GM19455 (cell line): ENCODE measurements around the gene ZFPM1.

Experiments used
- ATAC-seq: cut with Tn5 transposase; IDR thresholded peaks from one replicate; pipeline ENCODE4 v1.9.1; 2021; ENCODE audit not compliant: unreplicated experiment

ZFPM1 gene

DNA sequence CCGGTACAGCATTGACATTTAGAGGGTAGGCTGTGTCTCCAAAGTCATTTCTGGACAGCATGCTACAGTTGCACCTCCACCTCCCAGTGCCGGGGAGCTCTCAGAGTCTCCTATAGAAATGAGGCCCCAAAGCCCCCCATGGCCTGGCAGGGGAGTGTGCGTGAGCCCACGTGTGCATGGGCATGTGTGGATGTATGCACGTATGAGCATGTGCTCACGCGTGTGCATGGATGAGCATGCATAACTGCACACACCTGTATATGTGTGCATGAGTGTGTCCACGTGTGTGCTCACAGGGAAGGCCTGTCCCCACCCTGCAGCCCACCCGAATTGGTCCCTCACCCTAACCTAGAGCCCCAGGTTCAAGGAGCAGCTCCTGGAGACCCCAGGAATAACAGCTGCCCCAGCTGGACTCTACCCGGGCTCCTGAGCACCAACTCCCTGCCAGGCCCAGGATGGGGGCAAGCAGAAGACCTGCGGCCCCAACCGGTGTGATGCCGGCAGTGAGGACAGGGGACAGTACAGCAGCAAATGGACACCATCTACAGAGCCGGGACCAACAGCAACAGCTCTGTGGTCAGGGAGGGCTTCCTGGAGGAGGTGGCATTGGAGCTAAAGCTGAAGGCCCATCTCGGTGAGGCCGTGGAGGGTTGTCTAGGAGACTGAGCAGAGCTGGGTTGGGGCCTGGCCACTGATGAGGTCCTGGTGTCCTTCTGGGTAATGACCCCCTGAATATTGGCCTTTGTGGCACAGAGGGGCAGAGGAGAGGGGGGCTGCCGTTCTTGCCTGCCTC lies 35.2 kb upstream of the ZFPM1 start:
- no peak for ATAC-seq

- ATAC-seq: no peak
Observed at GRCh38 chr16:88418869-88419268, 34.2 kb upstream of the ZFPM1 start.

- ATAC-seq: no peak
Observed at GRCh38 chr16:88419790-88420189, 33.3 kb upstream of the ZFPM1 start.

DNA sequence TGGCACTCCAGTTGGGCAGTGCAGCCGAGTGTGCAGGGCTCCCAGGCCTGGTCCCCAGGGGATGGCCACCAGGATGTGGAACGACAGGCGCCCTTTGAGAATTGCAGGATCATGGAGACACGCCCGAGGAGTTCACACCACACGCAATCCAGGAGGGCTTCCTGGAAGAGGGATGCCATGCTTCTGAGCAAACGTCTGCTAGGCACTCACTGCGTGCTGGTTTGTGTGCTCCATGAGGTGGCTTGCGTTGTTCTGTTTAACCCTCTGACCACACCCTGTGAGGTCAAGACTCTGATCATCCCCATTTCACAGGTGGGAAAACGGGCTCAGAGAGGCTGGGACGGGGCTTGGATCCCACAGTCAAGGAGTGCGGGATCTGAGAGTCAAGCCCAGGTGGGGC lies 32.6 kb upstream of the ZFPM1 start:
- no peak for ATAC-seq

- no peak for ATAC-seq
Observed at GRCh38 chr16:88421301-88421700, 31.8 kb upstream of the ZFPM1 start.

DNA sequence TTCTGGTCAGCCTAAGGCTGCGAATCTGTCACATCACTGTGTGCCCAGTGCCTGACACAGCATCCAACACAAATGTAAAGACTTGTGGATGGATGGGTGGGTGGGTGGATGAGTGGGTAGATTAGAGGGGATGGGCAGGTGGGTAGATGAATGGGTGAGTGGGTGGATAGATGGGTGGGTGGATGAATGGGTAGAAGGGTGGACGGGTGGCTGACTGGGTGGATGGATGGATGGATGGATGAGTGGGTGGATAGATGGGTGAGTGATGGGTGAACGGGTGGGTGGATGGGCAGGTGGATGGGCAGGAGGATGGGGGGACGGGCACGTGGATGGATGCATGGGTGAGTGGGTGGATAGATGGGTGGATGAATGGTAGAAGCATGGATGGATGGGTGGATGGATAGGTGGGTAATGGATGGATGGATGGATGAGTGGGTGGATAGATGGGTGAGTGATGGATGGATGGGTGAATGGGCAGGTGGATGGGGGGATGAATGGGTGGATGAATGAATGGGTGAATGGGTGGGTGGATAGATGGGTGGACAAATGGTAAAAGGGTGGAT lies 31.1 kb upstream of the ZFPM1 start:
- no peak for ATAC-seq

DNA sequence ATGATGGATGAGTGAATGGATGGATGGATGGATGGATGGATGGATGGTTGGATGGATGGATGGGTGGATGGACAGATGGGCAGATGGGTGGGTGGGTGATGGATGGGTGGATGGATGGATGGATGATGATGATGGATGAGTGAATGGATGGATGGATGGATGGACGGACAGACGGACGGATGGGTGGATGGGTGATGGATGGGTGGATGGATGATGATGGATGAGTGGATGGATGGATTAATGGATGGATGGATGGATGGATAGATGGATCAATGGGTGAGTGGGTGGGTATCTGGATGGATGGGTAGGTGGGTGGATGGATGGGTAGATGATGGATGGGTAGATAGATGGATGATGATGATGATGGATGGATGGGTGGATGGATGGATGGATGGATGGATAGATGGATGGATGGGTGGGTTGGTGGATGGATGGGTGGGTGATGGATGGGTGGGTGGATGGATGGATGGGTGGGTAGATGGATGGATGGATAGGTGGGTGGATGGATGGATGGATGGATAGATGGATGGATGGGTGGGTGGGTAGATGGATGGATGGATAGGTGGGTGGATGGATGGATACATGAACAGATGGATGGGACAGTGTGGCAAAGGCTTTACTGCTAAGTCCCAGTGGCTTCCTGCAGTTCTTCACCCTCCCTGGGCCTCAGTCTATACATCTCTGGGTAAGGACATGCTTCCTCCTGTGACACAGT lies 30.2 kb upstream of the ZFPM1 start:
- ATAC-seq: no peak

GRCh38 chr16:88423448-88423850 lies 29.6 kb upstream of the ZFPM1 start:
- no peak for ATAC-seq

- ATAC-seq: no peak
Observed at GRCh38 chr16:88424587-88425235, 28.4 kb upstream of the ZFPM1 start.

GRCh38 chr16:88426018-88426417 lies 27.1 kb upstream of the ZFPM1 start:
- no peak for ATAC-seq

DNA sequence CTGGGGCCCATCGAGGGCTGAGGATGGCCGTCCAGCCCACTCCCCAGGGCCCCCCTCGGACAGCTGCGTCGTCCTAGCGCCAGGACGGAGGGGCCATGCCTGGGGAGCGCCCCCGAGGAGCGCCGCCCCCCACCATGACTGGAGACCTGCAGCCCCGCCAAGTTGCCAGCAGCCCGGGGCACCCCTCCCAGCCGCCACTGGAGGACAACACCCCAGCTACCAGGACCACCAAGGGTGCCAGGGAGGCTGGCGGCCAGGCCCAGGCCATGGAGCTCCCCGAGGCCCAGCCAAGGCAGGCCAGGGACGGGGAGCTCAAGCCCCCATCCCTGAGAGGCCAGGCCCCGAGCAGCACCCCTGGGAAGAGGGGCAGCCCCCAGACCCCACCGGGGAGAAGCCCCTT lies 25.7 kb upstream of the ZFPM1 start:
- ATAC-seq: no peak

DNA sequence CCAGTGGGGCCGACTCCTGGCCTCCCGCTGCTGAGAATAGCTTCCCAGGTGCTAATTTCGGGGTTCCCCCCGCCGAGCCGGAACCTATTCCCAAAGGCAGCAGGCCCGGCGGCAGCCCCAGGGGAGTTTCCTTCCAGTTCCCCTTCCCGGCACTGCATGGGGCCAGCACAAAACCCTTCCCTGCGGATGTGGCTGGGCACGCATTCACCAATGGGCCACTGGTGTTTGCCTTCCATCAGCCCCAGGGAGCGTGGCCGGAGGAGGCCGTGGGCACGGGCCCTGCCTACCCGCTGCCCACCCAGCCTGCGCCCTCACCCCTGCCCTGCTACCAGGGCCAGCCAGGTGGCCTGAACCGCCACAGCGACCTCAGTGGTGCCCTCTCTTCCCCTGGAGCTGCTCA lies 24.9 kb upstream of the ZFPM1 start:
- ATAC-seq: no peak

DNA sequence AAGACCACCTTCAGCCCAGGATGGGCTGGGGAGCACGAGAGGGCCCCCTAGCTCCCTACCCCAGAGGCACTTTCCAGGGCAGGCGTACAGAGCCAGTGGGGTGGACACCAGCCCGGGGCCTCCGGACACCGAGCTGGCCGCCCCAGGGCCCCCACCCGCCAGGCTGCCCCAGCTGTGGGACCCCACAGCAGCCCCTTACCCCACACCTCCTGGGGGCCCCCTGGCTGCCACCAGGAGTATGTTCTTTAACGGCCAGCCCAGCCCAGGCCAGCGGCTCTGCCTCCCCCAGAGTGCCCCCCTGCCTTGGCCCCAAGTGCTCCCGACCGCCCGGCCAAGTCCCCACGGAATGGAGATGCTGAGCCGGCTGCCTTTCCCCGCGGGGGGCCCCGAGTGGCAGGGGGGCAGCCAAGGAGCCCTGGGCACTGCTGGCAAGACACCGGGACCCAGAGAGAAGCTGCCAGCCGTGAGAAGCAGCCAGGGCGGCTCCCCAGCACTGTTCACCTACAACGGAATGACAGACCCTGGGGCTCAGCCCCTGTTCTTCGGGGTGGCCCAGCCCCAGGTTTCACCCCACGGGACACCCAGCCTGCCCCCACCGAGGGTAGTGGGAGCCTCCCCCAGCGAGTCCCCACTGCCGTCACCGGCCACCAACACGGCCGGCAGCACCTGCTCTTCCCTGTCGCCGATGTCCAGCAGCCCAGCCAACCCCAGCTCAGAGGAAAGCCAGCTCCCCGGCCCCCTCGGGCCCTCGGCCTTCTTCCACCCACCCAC lies 24.3 kb upstream of the ZFPM1 start:
- ATAC-seq: no peak

DNA sequence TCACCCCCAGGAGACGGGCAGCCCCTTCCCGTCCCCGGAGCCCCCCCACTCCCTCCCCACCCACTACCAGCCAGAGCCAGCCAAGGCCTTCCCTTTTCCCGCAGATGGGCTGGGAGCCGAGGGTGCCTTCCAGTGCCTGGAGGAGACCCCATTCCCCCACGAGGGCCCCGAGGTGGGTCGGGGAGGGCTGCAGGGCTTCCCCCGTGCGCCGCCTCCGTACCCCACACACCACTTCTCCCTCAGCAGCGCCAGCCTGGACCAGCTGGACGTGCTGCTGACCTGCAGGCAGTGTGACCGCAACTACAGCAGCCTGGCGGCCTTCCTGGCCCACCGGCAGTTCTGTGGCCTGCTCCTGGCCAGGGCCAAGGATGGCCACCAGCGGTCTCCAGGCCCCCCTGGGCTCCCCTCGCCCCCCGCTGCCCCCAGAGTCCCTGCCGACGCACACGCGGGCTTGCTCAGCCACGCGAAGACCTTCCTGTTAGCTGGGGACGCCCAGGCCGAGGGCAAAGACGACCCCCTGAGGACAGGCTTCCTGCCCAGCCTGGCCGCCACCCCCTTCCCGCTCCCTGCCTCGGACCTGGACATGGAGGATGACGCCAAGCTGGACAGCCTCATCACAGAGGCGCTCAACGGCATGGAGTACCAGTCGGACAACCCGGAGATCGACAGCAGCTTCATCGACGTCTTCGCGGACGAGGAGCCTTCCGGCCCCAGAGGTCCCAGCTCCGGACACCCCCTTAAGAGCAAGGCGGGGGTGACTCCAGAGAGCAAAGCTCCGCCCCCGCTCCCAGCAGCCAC lies 23.5 kb upstream of the ZFPM1 start:
- no peak for ATAC-seq

DNA sequence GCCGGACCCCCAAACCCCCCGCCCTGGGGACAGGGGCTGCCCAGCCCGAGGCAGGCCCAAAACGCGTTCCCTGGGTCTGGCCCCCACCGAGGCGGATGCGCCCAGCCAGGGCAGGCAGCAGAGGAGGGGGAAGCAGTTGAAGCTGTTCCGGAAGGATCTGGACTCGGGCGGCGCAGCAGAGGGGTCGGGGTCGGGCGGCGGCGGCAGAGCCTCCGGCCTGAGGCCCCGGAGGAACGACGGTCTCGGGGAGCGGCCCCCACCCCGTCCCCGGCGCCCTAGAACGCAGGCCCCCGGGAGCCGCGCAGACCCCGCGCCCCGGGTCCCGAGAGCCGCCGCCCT lies 22.9 kb upstream of the ZFPM1 start:
- no peak for ATAC-seq

- ATAC-seq: peak; percentile 63
Observed at GRCh38 chr16:88430524-88431446, 22.3 kb upstream of the ZFPM1 start.

GRCh38 chr16:88431651-88432050 lies 21.4 kb upstream of the ZFPM1 start:
- ATAC-seq: no peak

DNA sequence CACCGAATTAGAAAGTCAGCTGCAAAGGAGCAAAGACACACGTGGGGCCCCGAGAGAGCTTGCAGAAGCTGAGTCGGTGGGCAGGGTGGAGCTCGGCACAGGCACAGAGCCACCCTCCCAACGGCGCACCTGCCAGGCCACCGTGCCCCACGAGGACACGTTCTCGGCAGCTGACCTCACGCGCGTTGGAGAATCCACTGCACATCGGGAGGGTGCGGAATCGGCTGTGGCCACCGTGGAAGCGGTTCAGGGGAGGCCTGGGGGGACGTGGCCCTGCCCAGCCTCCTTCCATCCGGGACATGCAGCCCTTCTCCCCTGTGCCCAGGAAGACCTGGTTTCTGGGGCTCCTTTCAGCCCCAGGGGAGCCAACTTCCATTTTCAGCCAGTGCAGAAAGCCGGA lies 20.9 kb upstream of the ZFPM1 start:
- no peak for ATAC-seq

GRCh38 chr16:88432753-88433152 lies 20.3 kb upstream of the ZFPM1 start:
- no peak for ATAC-seq
